ENCODE measurements around the gene PSMD13.
A peak's percentile ranks its signal among the peaks of the same experiment; 100 is the strongest.
"Not testable (repeated sequence)": the region's sequence is repeated elsewhere in the genome, so short reads cannot be mapped to it uniquely, and the experiment has no call there.

The PSMD13 gene

GRCh38 chr11:220641-221215, 16.0 kb upstream of the PSMD13 start:
- DNase-seq = not testable (repeated sequence)

GRCh38 chr11:221539-221938, 15.2 kb upstream of the PSMD13 start:
- no peak for DNase-seq

DNA sequence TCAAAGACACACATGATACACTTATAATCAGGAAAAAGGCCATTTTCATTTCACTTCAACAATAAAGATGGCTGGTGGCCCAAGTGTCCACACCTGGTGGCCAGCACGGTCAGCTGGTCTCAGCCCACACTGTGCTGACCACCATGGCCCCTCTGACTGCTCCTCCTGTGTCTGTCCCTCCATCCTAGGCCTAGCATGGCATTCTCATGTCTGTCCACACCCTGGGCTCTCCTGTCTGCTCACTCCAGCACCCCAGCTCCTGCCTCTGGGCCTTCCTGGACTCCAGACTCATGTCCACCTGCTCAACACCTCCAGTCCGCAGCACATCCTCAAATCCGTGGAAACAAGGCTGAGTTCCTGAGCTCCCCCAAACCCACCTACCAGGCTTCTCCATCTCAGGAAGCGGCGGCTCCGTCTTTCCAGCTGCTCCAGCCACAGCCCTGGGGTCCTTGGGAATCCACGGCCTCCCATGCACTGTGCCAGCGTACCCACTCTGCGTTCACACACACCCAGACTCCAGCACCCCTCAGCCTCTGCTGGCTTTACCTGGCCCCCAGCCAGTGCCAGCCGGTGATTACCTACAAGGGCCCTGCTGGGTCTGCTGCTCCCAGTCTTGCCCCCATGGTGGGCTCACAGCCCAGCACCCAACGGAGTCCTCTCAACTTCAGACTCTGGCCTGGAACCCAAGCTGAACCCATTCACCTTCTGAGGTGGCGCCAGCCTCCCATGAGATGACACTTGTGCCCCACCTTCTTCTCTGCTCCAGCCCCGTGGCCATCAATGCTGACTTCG, 14.6 kb upstream of the PSMD13 start:
- no peak for DNase-seq

GRCh38 chr11:223026-223789, 13.6 kb upstream of the PSMD13 start:
- no peak for DNase-seq

DNA sequence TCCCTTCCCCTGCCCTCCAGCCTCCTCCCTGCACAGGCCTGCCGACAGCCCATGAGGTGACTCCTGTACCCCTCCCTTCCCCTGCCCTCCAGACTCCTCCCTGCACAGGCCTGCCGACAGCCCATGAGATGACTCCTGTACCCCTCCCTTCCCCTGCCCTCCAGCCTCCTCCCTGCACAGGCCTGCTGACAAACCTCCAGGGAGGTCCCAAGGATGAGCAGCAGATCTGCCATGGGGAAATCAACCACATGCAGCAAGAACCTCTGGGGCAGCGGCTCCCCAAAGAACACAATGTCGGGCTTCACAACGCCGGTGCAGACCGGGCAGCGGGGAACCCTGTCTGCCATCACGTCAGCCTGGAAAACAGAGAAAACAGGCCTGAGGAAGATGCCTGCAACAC, 12.9 kb upstream of the PSMD13 start:
- DNase-seq = no peak

DNA sequence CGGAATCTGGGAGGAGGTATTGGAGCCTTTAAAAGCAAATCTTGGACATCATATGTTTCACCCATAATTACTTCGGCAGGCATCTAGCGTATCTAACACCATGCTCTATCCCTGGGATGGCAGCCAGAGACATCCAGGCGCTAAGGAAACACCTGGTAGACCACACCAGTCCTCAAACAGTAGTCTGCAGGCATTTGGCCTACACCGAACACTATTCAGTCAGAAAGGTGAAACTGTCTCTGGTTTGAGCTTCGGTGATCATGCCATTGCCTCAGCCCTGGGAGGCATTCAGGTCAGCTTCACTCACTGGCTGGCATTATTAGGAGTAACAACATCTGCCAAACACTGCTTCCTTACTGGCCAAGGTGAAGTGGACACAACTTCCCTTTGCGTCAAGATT, 12.4 kb upstream of the PSMD13 start:
- DNase-seq = no peak

DNA sequence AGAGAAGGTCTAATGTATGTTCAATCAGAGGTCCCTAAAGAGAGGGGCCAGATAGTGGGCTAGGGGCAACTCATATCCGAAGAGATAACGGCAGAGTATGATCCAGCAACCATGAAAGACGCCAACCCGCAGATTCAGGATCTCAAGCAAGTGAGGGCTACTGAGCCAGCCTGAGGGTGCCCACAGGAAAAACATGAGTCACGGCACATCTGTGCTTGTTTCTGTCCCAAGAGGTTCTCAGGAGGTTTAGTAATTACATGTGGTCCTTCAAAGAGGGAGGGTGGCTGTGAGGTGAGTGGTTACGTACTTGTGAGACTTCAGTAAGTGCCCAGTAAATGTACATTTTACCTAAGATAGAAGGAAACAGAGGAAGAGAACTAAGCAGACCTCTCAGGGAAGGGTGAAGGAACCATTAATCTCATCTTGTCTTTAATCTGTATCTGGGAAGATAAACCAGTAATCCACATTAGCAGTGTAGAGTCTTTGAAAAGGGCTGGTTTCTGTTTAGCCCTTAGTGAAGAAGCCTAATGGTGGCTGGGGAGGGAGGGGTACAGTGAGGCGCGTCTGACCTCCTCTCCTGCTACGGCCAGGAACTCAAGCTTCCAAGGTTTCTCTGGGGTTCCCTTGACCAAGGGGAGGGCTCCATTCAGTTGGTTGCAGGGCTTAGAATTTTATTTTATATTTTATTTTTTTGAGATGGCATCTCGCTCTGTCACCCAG, 10.9 kb upstream of the PSMD13 start:
- DNase-seq = peak; percentile 80

DNA sequence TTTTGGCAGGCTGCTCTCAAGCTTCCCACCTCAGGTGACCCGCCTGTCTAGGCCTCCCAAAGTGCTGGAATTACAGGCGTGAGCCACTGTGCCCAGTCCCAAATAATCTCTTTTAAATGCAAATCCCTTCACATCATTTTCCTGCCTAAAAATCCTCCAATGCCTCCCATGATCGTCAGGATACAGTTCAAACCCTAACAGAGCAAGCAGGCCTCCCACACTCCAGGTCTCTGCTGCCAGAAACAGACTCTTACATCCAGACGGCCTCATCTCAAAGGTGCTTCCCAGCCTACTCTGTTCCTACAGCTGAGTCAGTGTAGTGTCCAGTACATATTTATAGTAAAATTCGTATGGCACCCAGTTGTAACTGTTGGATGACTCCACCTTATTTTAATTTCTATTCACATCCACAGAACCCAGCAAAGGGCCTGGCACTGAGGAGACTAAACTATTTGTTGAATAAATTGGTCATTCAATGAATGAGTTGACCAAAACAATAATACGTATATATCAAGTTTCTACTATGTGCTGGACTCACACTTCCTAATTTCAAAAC, 8.9 kb upstream of the PSMD13 start:
- peak; percentile 40 for DNase-seq

GRCh38 chr11:230431-230830, 6.3 kb upstream of the PSMD13 start:
- DNase-seq = no peak

- DNase-seq = no peak
These were observed 3.8 kb upstream of the PSMD13 start for GRCh38 chr11:232783-233565.

GRCh38 chr11:235180-235579, 1.6 kb upstream of the PSMD13 start:
- no peak for DNase-seq

DNA sequence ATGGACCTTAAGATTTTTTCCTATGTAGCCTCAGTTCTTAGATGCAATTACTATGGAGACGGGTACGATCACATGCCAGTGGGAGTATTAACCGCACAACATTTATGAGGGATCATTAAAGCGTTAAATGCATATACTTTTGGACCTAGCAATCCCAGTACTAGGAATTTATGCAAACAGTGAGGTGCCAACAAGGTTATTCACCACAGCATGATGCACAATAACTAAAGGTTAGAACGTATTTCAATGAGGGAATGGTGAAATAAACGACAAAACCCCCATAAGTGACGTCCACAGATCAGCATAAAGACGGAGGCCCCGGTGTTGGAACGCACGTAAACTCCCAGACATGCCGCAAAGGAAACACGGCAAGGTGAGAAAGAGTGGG, 1.2 kb upstream of the PSMD13 start:
- no peak for DNase-seq

GRCh38 chr11:235997-236773, 591 bp upstream of the PSMD13 start, which contains the start of gene SIRT3:
TSS of gene SIRT3 (minus strand) at chr11:236342. CDS start at chr11:236328, 14 bp downstream.
- DNase-seq = peak; percentile 81

GRCh38 chr11:238346-238745, 1.6 kb downstream of the PSMD13 start:
- not testable (repeated sequence) for DNase-seq

- no peak for DNase-seq
These were observed 3.5 kb downstream of the PSMD13 start for GRCh38 chr11:240315-240714.

- no peak for DNase-seq
These were observed 4.9 kb downstream of the PSMD13 start for GRCh38 chr11:241634-242033.

DNA sequence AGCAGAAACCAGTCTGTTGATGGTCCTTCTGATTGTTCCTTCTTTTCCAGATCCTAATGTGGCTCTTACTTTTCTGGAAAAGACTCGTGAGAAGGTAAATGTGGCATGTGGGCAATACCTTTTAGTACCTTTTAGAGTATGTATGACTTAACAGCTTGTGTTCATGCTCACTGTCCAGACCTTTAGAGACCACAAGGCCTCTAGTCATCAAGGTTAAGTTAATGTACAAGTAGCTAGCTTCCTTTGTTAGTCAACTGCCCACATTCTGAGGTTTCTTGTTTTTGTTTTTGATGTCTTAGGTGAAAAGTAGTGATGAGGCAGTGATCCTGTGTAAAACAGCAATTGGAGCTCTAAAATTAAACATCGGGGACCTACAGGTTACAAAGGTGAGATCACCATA, 7.6 kb downstream of the PSMD13 start:
- DNase-seq = no peak

GRCh38 chr11:249062-249461, 12.3 kb downstream of the PSMD13 start:
- DNase-seq = no peak

DNA sequence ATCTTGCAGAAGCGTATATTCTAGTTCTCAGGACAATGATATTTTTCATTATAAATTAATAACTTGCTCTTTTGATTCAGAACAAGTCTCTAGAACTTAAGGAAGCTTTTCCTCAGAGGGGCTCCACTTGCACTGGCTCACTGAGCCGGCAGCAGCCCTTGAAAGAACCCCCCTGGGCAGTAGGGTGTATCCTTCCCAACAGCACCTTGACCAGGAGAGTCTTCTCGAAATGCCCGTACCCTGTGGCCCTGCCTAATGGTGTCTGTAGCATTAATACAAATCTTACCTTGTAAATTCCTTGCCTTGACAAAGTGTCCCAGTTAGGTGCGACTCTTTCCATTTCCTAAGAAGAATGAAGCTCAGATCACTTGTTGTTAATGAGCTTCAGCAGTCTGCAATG, 13.5 kb downstream of the PSMD13 start:
- no peak for DNase-seq

- DNase-seq = peak; percentile 40
These were observed 14.0 kb downstream of the PSMD13 start for GRCh38 chr11:250740-251299.

DNA sequence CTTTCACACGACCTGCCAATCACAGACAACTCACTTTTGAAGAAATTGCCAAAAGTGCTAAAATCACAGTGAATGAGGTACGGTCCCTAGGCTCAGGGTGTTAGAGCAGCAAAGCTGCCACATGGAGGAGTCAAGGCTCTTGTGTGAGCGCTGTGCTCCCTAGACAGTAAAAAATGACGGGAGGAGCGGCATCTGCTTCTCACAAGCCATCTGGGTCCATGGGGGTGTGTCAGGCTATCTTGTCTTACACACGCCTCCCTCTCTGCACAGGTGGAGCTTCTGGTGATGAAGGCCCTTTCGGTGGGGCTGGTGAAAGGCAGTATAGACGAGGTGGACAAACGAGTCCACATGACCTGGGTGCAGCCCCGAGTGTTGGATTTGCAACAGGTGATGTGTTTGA, 14.8 kb downstream of the PSMD13 start:
- peak; percentile 33 for DNase-seq

Measured in NCI-H82 (cell line).